ENCODE data around the gene OR52R1.
"Not testable (repeated sequence)": the region's sequence is repeated elsewhere in the genome, so short reads cannot be mapped to it uniquely, and the experiment has no call there.

Gene OR52R1

DNA sequence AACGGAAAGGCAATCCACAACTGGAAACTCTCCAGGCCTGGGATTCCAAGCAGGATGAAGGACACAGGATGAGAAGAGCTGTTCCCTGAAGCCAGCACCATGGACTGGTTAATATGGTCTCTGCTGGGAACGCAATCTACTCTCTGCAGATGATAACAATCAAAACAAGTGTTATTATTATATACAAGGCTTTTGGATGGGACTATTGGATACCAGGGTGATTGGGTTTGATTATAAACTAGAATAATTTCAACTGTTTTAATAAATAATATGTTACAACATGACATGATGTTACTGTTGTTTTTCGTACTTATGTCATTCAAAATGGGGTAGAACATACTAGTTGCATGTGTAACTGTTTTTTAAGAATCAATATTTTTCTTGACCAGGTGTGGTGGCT, at the start of gene OR52R1:
Gene OR52R1 (minus strand): TSS at position 101 of the 400 bp plus-strand sequence. CDS start 0 bp downstream, at position 101.
- FAIRE-seq: no peak
- no peak for DNase-seq (ENCODE audit: low spot score)

DNA sequence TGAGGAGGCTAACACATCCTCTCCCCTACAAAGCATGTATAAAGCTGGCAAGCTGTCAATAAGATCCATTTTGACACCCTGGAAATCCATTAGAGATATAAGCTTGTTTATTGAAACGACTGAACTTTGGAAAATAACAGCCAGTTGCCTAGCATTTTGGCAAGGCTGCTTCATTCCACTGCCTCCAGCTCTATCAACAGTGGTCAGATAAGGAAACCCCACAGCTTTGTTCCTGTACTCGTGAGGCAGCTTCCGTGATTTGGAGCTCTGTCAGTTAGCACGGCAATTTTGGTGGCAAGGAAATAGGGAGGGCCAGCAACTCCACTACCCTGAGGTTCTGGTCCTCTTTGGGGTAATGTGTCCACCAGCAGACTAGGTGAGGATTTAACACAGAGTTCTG, 46.9 kb upstream of the OR52R1 start:
- DNase-seq (ENCODE audit: low spot score) (no peak), FAIRE-seq (no peak)

DNA sequence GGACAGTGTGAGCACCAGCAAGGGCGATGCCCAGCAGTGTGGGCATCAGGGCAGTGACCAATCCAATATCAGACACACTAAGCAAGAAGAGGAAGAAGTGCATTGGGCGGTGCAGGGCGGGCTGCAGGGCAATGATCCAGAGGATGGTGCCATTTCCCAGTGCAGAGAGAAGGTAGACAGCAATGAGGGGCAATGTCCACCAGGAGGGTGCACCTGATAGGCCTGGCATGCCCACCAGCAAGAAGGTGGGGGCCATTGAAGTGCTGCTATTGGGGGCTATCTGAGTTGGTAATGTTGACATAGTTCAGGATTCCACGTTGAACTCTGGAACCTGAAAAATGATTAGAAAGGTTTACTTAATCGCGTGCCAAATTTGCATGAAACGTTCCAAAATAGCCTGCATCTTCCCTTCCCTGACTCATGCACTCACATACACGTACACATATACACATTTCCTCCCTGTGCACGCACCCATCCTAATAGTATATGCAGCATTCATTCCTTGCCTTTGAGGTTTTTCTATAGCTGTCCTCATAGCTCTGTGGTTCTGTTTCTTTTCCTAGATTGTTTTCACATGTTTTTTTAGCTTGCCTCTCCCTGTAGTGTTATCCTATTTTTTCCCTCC, 44.8 kb upstream of the OR52R1 start, which contains the start of gene OR51S1:
Gene OR51S1 (minus strand): TSS at position 301 of the 625 bp plus-strand sequence. CDS start 0 bp downstream, at position 301.
- DNase-seq (ENCODE audit: low spot score): no peak
- no peak for FAIRE-seq

DNA sequence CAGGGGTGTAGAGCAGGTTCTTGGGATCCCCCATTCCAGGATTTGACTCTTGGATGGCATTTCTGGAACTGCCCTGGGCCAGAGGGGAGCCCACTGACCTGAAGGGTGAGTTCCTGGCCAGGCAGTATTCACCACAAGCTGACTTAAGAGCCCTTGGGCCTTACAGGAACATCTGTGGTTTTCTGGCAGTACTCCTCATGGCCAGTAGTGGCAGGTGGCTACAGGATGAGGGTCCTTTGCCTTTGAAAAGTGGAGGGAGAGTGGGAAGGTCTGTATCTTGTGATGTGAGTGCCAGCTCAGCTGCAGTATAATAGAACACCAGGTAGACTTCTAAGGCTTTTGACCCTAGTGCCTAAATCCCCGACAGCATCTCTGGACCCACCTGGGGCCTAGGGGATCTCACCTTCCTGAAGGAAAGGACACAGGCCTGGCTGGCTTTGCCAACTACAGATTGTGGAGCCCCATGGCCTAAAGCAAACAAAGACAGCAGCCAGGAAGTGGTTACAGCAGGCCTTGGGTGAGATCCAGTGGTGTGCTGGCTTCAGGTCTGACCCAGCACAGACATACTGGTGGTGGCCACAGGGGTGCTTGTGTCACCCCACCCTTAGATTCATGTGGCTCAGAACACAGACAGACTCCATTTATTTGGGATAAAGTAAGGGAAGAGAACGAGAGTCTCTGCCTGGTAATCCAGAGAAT, 35.8 kb upstream of the OR52R1 start:
- no peak for FAIRE-seq
- no peak for DNase-seq (ENCODE audit: low spot score)

DNA sequence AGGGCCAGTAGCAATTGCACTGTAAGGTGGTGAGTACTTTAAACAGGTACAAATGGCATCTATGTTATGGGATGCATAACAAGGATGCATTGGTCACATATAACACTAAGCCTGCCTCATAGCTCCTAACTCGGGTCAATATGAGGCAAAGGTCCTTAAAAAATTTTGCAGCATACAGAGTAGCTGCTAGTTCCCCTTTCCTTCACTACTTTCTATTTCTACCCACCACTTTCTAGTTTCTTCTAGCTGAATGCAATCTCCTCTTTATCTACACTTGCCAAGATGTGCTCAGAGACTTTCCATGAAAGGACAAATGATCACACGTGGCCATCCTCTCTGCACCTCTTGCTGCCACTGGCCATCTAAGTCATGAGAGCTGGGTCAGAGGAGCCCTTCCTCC, 26.7 kb upstream of the OR52R1 start:
- FAIRE-seq: no peak
- no peak for DNase-seq (ENCODE audit: low spot score)

DNA sequence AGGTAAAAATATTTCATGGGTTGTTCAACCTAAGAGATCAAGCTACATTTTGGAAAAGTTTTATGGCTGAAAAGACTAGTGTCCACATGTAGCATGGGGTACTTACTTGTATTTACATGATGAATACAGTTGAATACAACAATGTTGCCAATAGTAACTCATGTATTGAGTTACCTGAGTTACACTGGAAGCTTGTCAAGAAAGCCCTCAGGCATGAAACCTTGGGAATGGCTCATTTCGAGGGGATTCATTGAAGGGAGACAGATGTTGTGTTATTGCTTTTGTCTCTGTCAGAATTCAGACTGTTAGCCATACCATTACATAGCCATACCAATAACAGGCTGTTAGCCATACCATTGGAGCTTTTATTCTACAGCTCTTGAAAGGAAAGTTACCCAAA, 26.2 kb upstream of the OR52R1 start:
- no peak for FAIRE-seq
- DNase-seq (ENCODE audit: low spot score): no peak

DNA sequence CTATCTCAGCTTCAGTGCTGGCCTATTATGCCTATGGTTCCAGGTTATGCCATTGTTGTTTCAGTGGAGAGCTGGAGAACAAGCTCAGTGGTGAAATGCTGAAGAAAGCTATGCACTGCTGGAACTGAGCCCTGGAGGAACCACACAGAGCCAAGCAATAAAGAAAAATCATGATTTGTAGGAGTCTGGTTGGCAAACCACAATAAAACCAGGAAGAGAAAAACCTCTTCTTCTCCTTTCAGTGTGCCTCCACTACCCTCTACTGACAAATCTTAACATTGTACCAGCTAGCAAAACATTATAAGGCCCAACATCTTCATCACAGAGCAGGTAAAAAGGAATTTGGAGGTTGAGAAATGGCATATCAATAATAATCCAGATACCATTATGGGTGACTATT, 22.2 kb upstream of the OR52R1 start:
- DNase-seq (ENCODE audit: low spot score): no peak
- FAIRE-seq: no peak

DNA sequence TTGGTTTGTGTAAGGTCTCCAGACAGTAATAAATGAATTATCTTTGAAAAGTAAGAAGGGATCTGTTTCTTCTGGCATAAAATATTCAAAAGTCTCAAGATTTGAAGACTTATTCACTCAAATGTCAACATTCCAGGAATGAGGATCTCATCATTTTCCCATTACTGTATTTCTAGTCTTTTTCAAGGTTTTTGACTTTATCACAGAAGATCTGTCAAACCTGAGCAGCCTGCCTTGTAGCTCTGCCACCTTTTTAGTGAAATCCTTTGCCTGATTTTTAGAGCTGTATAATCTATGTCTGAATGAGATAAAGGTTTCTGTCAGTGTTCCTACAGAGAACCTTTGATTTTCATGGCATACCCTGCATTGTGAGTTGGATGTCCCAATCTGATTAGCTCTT, 21.0 kb upstream of the OR52R1 start:
- no peak for DNase-seq (ENCODE audit: low spot score)
- FAIRE-seq: no peak

DNA sequence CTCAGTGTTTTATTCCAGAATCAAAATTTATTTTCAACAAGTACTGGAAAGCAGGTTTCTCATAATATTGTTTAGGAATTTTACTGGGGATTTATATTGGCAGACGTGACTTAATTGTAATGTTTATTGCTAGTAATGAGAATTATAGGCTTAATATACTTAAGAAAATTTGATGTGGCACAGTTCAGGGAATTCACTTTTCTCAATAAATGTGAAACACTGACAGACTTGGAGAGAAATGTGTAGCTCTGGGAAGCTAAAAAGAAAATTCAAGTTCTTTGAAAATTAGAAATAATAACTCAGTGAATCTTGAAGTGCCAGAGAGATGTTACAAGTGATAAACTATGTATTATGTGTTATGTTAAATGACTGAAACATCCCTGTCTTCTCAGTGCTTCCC, 16.8 kb upstream of the OR52R1 start, which contains the start of gene OR51F2:
Gene OR51F2 (plus strand): TSS at position 301 of the 400 bp plus-strand sequence. CDS start 101 bp downstream, outside the sequence.
- FAIRE-seq (no peak), DNase-seq (ENCODE audit: low spot score) (no peak)

DNA sequence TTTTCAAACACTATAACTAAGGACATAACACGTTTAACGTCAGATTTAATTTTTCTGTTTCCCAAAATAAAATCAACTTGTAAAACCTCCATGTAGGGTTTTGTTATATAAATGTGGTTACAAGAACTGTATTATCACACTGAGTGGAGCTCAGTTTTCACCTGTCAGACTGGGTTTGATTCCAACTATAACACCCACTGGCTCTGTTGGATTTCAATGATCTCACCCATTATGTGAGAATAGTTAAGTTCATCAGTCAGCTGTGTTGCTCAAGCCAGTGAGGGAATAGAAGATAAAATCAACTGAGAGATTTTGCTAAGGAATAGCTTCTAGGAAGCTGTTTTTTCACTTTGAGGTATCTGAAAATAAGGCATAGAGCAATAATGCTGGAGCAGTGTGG, 5.1 kb upstream of the OR52R1 start:
- FAIRE-seq (no peak), DNase-seq (ENCODE audit: low spot score) (no peak)

DNA sequence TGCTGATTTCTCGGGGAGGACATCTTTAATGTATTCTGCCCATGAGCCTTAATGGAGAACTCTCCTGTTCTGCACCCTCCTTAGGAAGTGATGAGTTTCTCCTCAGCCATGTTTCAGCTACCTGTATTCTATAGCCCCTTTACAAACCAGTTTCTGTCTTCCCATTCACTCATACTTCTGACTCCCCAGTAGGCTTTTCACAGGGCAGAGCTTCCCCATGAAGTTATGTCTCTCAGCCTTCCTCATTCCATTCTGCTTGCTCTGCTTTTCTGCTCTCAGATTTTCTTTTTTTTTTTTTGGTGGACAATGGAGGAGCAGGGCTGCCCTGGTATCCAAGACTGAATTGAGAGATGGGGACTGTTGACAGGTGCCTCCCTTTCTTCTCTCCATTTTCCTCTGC, 4.3 kb upstream of the OR52R1 start:
- FAIRE-seq (no peak), DNase-seq (ENCODE audit: low spot score) (no peak)

DNA sequence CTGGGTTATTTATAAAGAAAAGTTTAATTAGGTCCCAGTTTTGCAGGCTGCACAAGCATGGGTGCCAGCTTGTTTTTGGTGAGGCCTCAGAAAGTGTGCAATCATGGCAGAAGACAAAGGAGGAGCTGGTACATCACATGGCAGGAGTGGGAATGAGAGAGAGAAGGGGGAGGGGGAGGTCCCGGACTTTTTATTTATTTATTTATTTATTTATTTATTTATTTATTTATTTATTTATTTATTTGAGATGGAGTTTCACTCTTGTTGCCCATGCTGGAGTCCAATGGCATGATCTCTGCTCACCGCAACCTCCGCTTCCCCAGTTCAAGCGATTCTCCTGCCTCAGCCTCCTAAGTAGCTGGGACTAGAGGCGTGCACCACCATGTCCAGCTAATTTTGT, 2.9 kb downstream of the OR52R1 start:
- FAIRE-seq; DNase-seq (ENCODE audit: low spot score): not testable (repeated sequence)

DNA sequence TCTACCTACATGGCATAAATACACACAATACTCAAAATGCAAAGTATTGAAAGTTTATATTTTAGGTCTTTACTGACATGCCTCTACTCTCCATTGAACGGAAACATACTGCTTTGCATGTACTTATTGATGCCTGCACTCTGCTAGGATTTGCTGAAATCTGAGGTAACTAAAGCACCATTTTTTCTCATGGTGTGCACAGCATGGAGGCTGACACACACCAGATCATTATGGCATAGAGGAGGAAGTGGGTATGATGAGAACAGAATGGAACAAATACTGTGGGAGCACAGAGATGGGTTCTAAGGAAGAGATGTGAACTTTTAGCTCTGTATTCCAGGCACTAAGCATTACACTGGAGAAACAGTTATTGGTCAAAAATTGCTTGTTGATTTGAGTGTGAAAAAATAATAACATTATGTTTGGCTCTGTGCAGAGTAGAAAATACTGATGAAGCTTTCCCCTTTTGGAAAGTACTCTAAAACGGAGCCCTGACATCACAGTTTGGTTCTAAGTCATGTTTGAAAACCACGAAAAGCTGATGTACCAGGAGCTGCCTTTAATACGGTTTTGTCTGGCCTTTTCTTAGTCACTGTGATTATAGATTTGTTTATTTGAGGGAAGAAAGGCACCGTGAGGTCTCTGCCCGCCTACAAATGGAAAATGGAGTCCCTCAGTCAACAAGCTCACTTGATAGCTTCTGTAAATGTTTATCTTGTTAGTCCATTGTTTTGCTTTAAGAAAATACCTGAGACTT, 5.6 kb downstream of the OR52R1 start:
- FAIRE-seq (peak; percentile 71), DNase-seq (ENCODE audit: low spot score) (no peak)

DNA sequence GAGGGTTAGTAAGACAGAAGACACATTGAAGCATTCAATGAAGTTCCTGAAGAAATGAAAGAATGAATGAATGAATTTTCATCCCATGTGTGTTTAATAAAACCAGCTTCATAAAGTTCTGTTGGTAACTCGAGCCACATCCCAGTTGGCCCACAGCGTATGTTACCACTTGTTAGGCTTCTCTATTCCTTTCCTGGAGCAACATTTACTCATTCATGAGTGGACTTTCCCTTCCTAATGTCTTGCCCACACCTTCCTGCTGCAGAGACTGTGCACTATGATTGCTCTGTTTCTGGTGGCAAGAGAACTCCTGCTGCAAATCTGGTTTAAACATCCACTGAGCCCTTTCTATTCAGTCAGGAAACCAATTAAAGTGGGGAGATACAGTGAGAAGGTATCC, 7.0 kb downstream of the OR52R1 start:
- DNase-seq (ENCODE audit: low spot score) (no peak), FAIRE-seq (no peak)

DNA sequence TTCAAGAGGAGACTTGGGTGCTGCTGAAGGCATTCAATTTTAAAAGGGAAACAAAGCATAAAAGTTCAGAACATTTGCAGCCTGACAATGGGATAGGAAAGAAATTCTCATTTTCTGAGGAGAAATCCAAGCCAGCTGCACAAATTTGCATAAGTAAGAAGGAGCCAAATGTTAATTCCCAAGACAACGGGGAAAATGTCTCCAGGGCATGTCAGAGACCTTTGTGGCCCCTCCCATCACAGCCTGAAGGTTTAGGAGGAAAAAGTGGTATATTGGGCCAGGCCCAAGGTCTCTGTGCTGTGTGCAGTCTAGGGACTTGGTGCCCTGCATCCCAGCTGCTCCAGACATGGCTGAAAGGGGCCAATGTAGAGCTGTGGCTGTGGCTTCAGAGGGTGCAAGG, 21.7 kb downstream of the OR52R1 start:
- DNase-seq (ENCODE audit: low spot score) (no peak), FAIRE-seq (no peak)

DNA sequence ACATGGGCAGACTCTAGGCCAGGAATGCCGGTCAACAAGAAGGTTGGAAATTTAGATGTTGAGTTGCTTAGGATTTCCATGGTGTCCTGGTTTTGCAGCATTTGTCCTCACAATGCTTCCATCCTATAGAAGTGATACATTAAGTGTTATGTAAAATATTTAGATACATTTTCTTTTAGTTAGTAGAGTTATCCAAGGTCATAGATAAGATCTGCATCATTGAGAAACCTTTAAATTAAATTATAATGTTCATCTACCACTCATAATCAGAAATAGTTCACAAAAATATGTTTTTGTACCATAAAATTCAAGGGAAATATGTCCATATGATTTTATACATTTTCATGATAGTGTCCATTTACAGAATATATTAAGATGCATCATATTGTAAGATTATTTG, 34.3 kb downstream of the OR52R1 start, which contains the start of gene OR51F1:
Gene OR51F1 (minus strand): TSS at position 101 of the 400 bp plus-strand sequence. CDS start 0 bp downstream, at position 101.
- no peak for FAIRE-seq

DNA sequence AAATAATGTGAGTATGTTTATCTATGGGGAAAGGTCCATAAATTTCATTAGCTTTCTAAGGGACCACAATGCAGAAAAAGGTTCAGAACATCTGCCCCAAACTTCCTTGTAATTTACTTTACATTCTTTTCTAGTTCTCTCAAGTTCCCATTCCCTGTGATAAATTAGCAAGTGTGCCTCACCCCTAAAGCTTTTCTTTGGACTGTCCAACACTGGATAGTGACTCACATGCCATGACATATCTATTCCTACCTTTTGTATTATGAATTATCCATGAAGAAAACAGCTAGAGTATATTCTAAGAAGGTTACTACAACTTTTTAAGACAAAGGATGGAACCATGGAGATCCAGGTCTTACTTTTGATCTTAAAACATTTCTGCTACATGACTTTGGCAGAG, 36.1 kb downstream of the OR52R1 start:
- FAIRE-seq: no peak
- no peak for DNase-seq (ENCODE audit: low spot score)

More for the DNA sequence above, 34.3 kb downstream of the OR52R1 start, which contains the start of gene OR51F1:
- DNase-seq (ENCODE audit: low spot score): no peak

DNA sequence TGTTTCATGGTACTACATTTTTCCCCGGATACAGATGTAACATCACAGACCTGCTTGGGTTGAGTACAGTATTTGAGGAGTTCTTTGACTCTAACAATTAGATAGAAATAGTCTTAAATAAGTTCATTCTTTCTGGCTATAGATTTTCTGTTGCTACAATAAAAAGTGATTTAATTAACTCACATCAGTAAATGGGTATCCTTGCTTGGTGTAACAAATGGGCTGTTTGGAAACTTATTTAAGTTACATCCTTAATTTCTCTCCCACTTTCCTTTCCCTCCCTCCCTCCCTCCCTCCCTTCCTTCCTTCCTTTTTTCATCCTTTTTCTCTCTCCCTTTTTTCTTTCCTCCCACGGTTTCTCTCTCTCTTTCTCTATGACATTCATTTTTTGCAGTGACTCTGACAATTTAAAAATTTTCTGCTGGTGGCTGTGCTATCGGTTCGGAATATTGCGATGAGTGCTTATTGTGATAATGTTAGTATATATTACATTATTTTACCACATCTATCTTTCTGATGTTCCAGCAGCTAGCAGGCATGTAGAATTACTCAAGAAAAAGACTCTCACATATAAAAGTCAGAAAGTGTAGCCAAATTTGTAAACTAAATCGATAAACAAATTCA, 37.6 kb downstream of the OR52R1 start:
- FAIRE-seq: no peak
- DNase-seq (ENCODE audit: low spot score): no peak

DNA sequence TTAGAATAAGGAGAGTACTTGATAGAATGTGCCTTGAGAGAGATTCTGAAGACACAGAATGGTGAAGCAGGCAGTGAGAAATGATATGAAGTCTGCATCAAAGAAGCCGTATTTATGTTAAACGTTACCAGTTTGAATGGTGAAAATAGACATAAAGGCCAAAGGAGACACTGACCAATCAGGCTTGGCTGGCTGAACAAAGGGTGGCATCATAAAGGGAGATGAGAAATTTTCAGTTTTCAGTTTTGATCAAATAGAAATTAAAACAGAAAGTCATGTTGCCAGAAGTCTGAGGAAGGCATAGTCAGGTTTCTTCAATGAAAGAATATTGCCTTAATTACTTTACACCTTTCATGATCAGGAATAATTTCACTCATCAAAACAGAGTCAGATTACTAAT, 41.1 kb downstream of the OR52R1 start:
- FAIRE-seq: no peak

More for the DNA sequence above, 41.1 kb downstream of the OR52R1 start:
- no peak for DNase-seq (ENCODE audit: low spot score)

Measured in urothelium cell line (cell line).